ENCODE measurements around the gene CAMKK2.

The CAMKK2 gene

DNA sequence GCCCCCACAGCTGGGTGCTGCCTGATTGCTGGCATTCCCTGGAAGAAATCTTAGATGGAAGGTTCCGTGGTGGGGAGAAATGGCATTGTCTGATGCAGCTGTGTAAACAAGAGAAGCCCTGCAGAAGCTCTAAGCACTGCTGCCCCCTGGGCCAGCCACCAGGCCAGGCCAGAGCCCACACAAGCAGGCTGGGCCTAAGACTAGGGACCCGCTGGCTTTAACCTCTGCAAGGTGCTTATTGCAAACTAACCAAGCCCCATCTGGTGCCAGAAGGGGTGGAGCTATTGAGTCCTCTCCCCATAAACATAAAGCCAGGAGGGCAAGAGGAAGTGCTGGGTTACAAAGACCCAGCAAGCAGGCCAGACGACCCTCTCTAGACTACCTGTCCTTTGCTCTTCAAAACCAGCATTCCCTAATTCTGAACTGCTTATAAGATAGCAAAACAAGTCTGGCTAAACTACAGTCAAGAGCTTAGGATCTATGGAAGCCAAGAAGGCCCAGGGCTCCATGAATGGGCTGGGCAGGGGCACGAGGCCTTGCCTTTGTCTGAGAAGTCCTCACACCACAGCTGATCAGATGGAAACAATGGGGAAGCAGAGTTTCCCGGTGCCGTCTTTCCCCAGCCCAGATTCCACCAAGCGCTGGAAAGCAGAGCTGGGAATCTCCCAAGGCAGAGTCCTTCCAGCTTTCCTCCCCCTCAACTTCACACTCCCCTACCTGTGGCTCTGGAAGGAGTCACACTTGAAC lies 57.7 kb downstream of the CAMKK2 start:
- TF ChIP-seq, protein P1, sequence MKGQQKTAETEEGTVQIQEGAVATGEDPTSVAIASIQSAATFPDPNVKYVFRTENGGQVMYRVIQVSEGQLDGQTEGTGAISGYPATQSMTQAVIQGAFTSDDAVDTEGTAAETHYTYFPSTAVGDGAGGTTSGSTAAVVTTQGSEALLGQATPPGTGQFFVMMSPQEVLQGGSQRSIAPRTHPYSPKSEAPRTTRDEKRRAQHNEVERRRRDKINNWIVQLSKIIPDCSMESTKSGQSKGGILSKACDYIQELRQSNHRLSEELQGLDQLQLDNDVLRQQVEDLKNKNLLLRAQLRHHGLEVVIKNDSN (IDR thresholded peaks at IDR 0.05): no peak
- TF ChIP-seq YY1 (IDR thresholded peaks at IDR 0.05; ENCODE audit: low read depth): no peak
- TF ChIP-seq TCF12 (IDR thresholded peaks at IDR 0.05; ENCODE audit: low read depth): no peak
- no peak for TF ChIP-seq CEBPB (IDR thresholded peaks at IDR 0.05)
- no peak for TF ChIP-seq TEAD4 (IDR thresholded peaks at IDR 0.05)
- no peak for TF ChIP-seq NFIC (IDR thresholded peaks at IDR 0.05)
- no peak for TF ChIP-seq EP300 (IDR thresholded peaks at IDR 0.05; ENCODE audit: borderline replicate concordance)
- TF ChIP-seq TAF1 (IDR thresholded peaks at IDR 0.05; ENCODE audit: low read depth): no peak
- TF ChIP-seq, protein P2, sequence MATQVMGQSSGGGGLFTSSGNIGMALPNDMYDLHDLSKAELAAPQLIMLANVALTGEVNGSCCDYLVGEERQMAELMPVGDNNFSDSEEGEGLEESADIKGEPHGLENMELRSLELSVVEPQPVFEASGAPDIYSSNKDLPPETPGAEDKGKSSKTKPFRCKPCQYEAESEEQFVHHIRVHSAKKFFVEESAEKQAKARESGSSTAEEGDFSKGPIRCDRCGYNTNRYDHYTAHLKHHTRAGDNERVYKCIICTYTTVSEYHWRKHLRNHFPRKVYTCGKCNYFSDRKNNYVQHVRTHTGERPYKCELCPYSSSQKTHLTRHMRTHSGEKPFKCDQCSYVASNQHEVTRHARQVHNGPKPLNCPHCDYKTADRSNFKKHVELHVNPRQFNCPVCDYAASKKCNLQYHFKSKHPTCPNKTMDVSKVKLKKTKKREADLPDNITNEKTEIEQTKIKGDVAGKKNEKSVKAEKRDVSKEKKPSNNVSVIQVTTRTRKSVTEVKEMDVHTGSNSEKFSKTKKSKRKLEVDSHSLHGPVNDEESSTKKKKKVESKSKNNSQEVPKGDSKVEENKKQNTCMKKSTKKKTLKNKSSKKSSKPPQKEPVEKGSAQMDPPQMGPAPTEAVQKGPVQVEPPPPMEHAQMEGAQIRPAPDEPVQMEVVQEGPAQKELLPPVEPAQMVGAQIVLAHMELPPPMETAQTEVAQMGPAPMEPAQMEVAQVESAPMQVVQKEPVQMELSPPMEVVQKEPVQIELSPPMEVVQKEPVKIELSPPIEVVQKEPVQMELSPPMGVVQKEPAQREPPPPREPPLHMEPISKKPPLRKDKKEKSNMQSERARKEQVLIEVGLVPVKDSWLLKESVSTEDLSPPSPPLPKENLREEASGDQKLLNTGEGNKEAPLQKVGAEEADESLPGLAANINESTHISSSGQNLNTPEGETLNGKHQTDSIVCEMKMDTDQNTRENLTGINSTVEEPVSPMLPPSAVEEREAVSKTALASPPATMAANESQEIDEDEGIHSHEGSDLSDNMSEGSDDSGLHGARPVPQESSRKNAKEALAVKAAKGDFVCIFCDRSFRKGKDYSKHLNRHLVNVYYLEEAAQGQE (IDR thresholded peaks at IDR 0.05; ENCODE audit: low read depth): no peak
- TF ChIP-seq RAD21 (IDR thresholded peaks at IDR 0.05; ENCODE audit: low read depth): no peak
- TF ChIP-seq EGR1 (IDR thresholded peaks at IDR 0.05): no peak
- no peak for TF ChIP-seq CREB1 (IDR thresholded peaks at IDR 0.05; ENCODE audit: low read depth)
- TF ChIP-seq FOXM1 (IDR thresholded peaks at IDR 0.05; ENCODE audit: borderline replicate concordance, low read depth): no peak
- TF ChIP-seq, protein P3, sequence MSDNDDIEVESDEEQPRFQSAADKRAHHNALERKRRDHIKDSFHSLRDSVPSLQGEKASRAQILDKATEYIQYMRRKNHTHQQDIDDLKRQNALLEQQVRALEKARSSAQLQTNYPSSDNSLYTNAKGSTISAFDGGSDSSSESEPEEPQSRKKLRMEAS (IDR thresholded peaks at IDR 0.05): no peak
- TF ChIP-seq ZBTB7A (IDR thresholded peaks at IDR 0.05; ENCODE audit: low read depth): no peak

DNA sequence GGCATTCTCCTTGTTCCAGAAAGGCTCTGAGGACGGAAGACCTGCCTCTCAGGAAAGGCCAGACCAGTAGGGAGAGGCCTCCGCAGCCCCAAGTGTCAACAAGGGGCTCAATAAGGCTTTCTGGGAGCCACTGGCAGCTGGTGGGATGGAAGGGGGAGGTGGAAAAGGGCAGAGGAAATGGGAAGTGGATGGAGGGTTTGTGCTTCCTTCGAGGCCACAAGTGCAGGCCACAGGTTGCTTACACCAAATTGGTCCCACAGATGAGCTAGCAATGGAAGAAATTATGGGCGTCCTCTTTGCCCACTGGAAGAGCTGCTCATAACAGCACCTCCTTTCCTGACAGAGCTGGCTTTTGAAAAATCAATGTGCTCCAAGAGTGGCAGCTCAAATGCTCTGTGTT lies 58.4 kb downstream of the CAMKK2 start:
- TF ChIP-seq EGR1 (IDR thresholded peaks at IDR 0.05) (no peak), TEAD4 (IDR thresholded peaks at IDR 0.05) (no peak), TCF12 (IDR thresholded peaks at IDR 0.05; ENCODE audit: low read depth) (no peak), TAF1 (IDR thresholded peaks at IDR 0.05; ENCODE audit: low read depth) (no peak), FOXM1 (IDR thresholded peaks at IDR 0.05; ENCODE audit: borderline replicate concordance, low read depth) (no peak), EP300 (IDR thresholded peaks at IDR 0.05; ENCODE audit: borderline replicate concordance) (no peak), RAD21 (IDR thresholded peaks at IDR 0.05; ENCODE audit: low read depth) (no peak), CEBPB (IDR thresholded peaks at IDR 0.05) (no peak), CREB1 (IDR thresholded peaks at IDR 0.05; ENCODE audit: low read depth) (no peak), YY1 (IDR thresholded peaks at IDR 0.05; ENCODE audit: low read depth) (no peak), ZBTB7A (IDR thresholded peaks at IDR 0.05; ENCODE audit: low read depth) (no peak), NFIC (IDR thresholded peaks at IDR 0.05) (no peak)
- TF ChIP-seq, protein P1 (IDR thresholded peaks at IDR 0.05): no peak
- TF ChIP-seq, protein P3 (IDR thresholded peaks at IDR 0.05): no peak
- TF ChIP-seq, protein P2 (IDR thresholded peaks at IDR 0.05; ENCODE audit: low read depth): no peak

DNA sequence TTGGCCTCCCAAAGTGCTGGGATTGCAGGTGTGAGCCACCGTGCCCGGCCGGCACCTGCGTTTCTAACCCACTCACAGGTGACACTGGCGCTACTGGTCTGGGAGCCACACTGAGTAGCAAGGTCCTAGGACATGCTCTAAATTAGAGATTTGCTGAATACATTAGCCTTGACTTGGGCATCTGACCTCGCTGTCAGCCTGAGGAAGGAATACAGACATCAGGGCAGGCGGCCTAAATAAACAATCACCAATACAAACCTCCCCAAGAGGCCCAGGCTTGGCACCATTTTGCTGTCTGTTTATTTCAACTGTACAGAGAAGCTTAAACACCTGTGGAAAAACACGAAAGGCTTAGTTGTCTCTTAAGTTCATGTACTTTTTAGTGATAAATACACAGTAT lies 59.1 kb downstream of the CAMKK2 start:
- no peak for TF ChIP-seq FOXM1 (IDR thresholded peaks at IDR 0.05; ENCODE audit: borderline replicate concordance, low read depth)
- TF ChIP-seq ZBTB7A (IDR thresholded peaks at IDR 0.05; ENCODE audit: low read depth): no peak

DNA sequence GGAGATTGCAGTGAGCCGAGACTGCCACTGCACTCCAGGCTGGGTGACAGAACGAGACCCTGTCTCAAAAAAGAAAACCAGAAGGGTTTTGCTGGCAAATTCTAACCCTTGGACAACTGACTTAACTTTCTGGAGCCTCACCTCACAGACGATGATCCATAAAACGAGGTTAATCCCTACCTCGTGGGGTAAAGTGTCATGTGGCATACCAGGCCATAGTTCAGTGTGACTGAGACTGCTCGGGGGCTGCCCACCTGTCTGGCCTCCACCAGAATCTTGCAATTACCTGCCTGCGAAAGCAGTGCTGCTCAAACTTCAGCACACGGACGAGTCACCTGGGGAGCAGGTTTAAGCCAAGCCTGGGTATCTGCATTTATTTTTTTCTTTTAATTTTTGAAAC lies 59.7 kb downstream of the CAMKK2 start:
- TF ChIP-seq TAF1 (IDR thresholded peaks at IDR 0.05; ENCODE audit: low read depth): no peak
- no peak for TF ChIP-seq CEBPB (IDR thresholded peaks at IDR 0.05)
- TF ChIP-seq TEAD4 (IDR thresholded peaks at IDR 0.05): no peak
- TF ChIP-seq, protein P2 (IDR thresholded peaks at IDR 0.05; ENCODE audit: low read depth): no peak
- no peak for TF ChIP-seq ZBTB7A (IDR thresholded peaks at IDR 0.05; ENCODE audit: low read depth)
- TF ChIP-seq EP300 (IDR thresholded peaks at IDR 0.05; ENCODE audit: borderline replicate concordance): no peak
- TF ChIP-seq RAD21 (IDR thresholded peaks at IDR 0.05; ENCODE audit: low read depth): no peak
- TF ChIP-seq YY1 (IDR thresholded peaks at IDR 0.05; ENCODE audit: low read depth): no peak
- no peak for TF ChIP-seq TCF12 (IDR thresholded peaks at IDR 0.05; ENCODE audit: low read depth)
- no peak for TF ChIP-seq CREB1 (IDR thresholded peaks at IDR 0.05; ENCODE audit: low read depth)
- TF ChIP-seq, protein P3 (IDR thresholded peaks at IDR 0.05): no peak
- TF ChIP-seq NFIC (IDR thresholded peaks at IDR 0.05): no peak
- TF ChIP-seq, protein P1 (IDR thresholded peaks at IDR 0.05): no peak
- TF ChIP-seq EGR1 (IDR thresholded peaks at IDR 0.05): no peak
- no peak for TF ChIP-seq FOXM1 (IDR thresholded peaks at IDR 0.05; ENCODE audit: borderline replicate concordance, low read depth)
